Fibroblast of mammary gland (primary cell): Measurements from ENCODE around the gene SYT14.

Experiments
- DNase-seq: peaks from one replicate; pipeline ENCODE4 v3.0.0-alpha.2; 2010; ENCODE audit warnings: low read depth
- H3K4me3 ChIP-seq: 2 replicates; pipeline ENCODE4 v1.5.1; 2011; ENCODE audit warnings: low read depth, mild to moderate bottlenecking, low read length, moderate library complexity; ENCODE audit not compliant: control insufficient read depth
- TF ChIP-seq, protein P1 (sequence below): conservative IDR thresholded peaks from 2 replicates; pipeline ENCODE4 v1.5.1; 2011; ENCODE audit warnings: low read depth, low read length, inconsistent platforms; ENCODE audit not compliant: control insufficient read depth, insufficient read depth

Gene SYT14

GRCh38 chr1:210132582-210132981, 194.6 kb downstream of the SYT14 start:
- peak; percentile 49 for DNase-seq
- TF ChIP-seq, protein P1, sequence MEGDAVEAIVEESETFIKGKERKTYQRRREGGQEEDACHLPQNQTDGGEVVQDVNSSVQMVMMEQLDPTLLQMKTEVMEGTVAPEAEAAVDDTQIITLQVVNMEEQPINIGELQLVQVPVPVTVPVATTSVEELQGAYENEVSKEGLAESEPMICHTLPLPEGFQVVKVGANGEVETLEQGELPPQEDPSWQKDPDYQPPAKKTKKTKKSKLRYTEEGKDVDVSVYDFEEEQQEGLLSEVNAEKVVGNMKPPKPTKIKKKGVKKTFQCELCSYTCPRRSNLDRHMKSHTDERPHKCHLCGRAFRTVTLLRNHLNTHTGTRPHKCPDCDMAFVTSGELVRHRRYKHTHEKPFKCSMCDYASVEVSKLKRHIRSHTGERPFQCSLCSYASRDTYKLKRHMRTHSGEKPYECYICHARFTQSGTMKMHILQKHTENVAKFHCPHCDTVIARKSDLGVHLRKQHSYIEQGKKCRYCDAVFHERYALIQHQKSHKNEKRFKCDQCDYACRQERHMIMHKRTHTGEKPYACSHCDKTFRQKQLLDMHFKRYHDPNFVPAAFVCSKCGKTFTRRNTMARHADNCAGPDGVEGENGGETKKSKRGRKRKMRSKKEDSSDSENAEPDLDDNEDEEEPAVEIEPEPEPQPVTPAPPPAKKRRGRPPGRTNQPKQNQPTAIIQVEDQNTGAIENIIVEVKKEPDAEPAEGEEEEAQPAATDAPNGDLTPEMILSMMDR, result no peak

GRCh38 chr1:210143465-210144062, 205.5 kb downstream of the SYT14 start:
- TF ChIP-seq, protein P1, result peak; percentile 60
- H3K4me3 ChIP-seq, result no peak overlapping the region
- peak; percentile 73 for DNase-seq

More at GRCh38 chr1:210132582-210132981, 194.6 kb downstream of the SYT14 start:
- H3K4me3 ChIP-seq, result no peak overlapping the region

DNA sequence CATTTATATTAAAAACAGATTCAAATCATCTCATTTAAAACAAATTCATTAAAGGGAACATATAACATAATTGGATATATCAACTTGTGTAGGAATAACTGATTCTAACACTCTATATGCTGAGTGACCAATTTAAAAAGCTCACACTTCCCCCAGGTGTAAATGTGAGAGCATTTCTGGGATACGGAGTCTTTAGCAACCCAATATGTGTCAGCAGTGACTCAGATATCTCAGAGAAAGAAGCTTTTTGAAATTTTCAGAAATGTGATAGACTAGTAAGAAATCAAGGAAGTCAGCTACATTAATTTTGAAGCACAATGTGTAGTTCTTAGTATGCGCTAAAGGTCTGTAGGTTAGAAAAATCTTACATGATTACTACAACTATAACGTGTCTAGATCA, 206.7 kb downstream of the SYT14 start:
- peak; percentile 12 for DNase-seq

GRCh38 chr1:210151052-210151672, 213.1 kb downstream of the SYT14 start:
- TF ChIP-seq, protein P1, result no peak
- no peak for DNase-seq
- no peak overlapping the region for H3K4me3 ChIP-seq

More for the DNA sequence above, 206.7 kb downstream of the SYT14 start:
- TF ChIP-seq, protein P1, result no peak
- H3K4me3 ChIP-seq, result no peak overlapping the region

DNA sequence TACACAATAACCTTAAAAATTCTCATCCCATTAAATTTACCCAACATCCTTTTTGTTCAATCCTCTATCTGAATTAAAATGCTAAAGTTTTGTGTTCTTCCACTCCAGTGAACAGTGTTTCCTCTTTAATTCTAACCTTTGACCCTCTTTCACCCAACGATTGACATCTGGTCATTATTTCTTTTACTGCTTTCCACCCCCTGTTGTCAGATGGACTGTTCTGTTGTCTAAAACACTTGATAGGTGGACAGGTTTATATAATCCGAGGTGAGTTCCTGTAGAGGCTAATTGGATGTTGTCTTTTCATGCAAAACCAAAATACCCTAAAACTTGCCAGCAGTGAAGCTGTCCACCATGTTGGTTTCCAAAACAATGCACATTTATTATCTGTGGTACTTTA, 221.2 kb downstream of the SYT14 start:
- TF ChIP-seq, protein P1, result no peak
- H3K4me3 ChIP-seq, result no peak overlapping the region
- no peak for DNase-seq

DNA sequence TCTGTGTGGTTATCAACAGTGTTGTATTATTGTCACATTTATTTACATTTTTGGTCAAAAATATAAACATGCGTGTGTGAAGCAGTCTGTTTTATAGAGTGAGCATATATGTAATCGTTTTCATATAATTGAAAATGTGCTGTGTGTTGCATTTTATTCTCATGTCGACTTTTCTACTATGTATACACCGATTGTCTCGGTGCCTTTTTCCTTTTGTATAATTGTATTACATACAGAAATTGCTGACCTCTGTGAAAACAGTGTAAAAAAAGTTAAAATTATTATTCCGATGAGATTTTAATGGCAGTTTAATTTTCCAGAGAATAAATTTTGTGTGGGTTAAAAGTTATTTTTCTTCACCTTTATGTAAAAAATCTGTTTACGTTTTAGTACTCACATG, 232.2 kb downstream of the SYT14 start:
- TF ChIP-seq, protein P1, result no peak
- H3K4me3 ChIP-seq, result no peak overlapping the region
- DNase-seq, result no peak
